Neural cell (in vitro differentiated cells): ENCODE data around the gene FOXA3.

Experiments
- TAF1 ChIP-seq: IDR thresholded peaks from 2 replicates; pipeline ENCODE4 v1.6.1; 2012; ENCODE audit warnings: low read depth
- TF ChIP-seq, protein P1 (sequence below): fragments of 450-650 bp; IDR thresholded peaks from 2 replicates; pipeline ENCODE4 v1.5.1; 2014; ENCODE audit warnings: antibody characterized with exemption, mild to moderate bottlenecking, moderate library complexity; ENCODE audit not compliant: poor library complexity, severe bottlenecking

DNA sequence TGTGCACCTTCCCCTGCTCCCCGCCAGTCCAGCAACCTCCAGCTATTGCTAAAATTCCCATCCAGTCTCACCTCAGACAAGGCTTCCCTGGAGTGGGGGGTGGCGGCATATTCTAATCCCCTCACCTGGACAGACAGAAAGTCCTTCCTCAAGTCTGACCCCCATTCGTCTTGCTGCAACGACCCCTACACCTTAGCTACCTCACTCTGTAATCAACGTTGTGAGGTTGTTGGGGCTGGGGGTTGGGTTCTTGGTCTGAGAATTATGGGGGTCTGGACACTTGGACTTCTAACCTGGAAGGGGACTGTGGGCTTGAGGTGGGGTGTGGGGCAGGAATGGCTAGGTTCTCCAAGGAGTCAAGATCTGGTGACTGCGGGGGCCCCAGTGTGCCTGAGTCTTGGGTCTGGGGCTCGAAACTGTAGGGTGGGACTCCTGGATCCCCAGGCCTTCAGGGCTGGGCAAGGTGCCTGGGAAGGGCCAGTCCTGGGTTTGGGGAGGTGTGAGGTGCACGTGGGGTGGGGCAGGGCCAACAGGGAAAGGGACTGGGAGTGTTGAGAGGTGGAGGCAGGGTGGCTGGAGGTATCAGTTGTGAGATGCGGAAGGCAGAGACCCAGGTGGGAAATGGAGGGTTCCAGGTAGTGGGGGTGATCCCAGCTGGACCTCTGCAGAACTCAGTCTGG, 1.3 kb downstream of the FOXA3 start:
- TF ChIP-seq, protein P1, sequence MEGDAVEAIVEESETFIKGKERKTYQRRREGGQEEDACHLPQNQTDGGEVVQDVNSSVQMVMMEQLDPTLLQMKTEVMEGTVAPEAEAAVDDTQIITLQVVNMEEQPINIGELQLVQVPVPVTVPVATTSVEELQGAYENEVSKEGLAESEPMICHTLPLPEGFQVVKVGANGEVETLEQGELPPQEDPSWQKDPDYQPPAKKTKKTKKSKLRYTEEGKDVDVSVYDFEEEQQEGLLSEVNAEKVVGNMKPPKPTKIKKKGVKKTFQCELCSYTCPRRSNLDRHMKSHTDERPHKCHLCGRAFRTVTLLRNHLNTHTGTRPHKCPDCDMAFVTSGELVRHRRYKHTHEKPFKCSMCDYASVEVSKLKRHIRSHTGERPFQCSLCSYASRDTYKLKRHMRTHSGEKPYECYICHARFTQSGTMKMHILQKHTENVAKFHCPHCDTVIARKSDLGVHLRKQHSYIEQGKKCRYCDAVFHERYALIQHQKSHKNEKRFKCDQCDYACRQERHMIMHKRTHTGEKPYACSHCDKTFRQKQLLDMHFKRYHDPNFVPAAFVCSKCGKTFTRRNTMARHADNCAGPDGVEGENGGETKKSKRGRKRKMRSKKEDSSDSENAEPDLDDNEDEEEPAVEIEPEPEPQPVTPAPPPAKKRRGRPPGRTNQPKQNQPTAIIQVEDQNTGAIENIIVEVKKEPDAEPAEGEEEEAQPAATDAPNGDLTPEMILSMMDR: no peak
- TF ChIP-seq TAF1: no peak
